Pancreas (tissue), 10 donors: ENCODE results near the gene CD58. TPM values are rescaled to one million over a fixed set of nuclear protein-coding genes. Genes with fewer than 3 reads are reported as not detected.

Experiments used
- ATAC-seq, 4 donors: fragments of 200-7000 bp; cut with Tn5 transposase; one replicate each; pipeline versions ENCODE4 v1.8.0 to v1.9.1; 2020; ENCODE audit warnings: mild to moderate bottlenecking in 4 of 4, moderate library complexity in 4 of 4
- DNase-seq, 6 donors: peaks; one replicate each; pipeline ENCODE4 v3.0.0-alpha.2; 2020
- FAIRE-seq: peaks from 2 replicates; lab custom pipeline; 2012; peaks lifted over from hg19 to GRCh38; lab: Jason Lieb, UNC
- H3K27ac ChIP-seq, 4 donors: fragments of 200-600 bp; sonication (generic); 1 replicate in 3 of 4; 2 replicates in 1 of 4; pipeline versions ENCODE4 v1.5.0 to v1.8.0; 2020
- H3K27me3 ChIP-seq, 4 donors: fragments of 200-600 bp; one replicate each; pipeline ENCODE4 v1.8.0; 2021
- H3K36me3 ChIP-seq, 3 donors: fragments of 200-600 bp; sonication (generic) in 1 of 3; one replicate each; pipeline versions ENCODE4 v1.5.0 to v1.8.0; 2020 to 2021
- H3K4me1 ChIP-seq, 3 donors: fragments of 200-600 bp; one replicate each; pipeline ENCODE4 v1.8.0; 2021
- H3K4me3 ChIP-seq, 4 donors: fragments of 200-600 bp; sonication (generic) in 2 of 4; one replicate each; pipeline versions ENCODE4 v1.5.0 to v1.8.0; 2020 to 2021
- H3K9me3 ChIP-seq, 4 donors: fragments of 200-600 bp; one replicate each; pipeline ENCODE4 v1.8.0; 2021
- WGBS, 2 donors: extraction: QIAGEN DNeasy Blood & Tissue Kit; methylation state at CpG; one replicate each; pipeline ENCODE4 v1.1.7; 2013; 5-methylcytosine and 5-hydroxymethylcytosine counted together
- intact Hi-C, 3 donors: fragments of 100-400 bp; cut with DNase I; formaldehyde crosslinking; loops; one replicate each; pipeline versions ENCODE4 v1.11.1 to v1.14.2; 2022
- polyA plus RNA-seq, 2 donors: library from polyadenylated mRNA; stranded (reverse); fragments of 200-250 nt; gene quantifications; one replicate each; pipeline ENCODE4 v1.2.3, GENCODE V29; 2013
- total RNA-seq, 6 donors: library from RNA; stranded (reverse); fragmentation: NEBNext Ultra II Directional in 4 of 6; extraction: Animal tissue kit (Norgen Biotek cat#: 25700) in 4 of 6; gene quantifications; one replicate each; pipeline versions ENCODE4 v1.2.1 to v1.2.4, GENCODE V29; 2021 to 2023
- TF ChIP-seq, protein P1 (sequence below), 4 donors: fragments of 200-600 bp; sonication (generic) in 3 of 4; IDR thresholded peaks; one replicate each; pipeline versions ENCODE4 v1.5.0 to v1.8.0; 2021; ENCODE audit warnings: antibody characterized with exemption in 4 of 4
- donor health status: healthy with polysubstance abuse.
- donor health status: DM: no; HTN: no; CAD: no; lungs with moderate emphysema.
- donor health status: DM: no; HTN: no; CAD: no.
- donor health status: control.
- donor health status: control.
- donor health status: Bipolar disorder and iron deficiency.
- donor health status: DM: yes; HTN: yes; CAD: no.
- donor health status: DM: no; HTN: no; CAD: no.
- donor health status: DM: no; HTN: no; CAD: no.
- donor health status: DM: yes; HTN: yes; CAD: no.

CD58 gene
- total and polyA plus RNA-seq, 8 donors, result 1.7 to 9.1 (median 4.0) TPM

DNA sequence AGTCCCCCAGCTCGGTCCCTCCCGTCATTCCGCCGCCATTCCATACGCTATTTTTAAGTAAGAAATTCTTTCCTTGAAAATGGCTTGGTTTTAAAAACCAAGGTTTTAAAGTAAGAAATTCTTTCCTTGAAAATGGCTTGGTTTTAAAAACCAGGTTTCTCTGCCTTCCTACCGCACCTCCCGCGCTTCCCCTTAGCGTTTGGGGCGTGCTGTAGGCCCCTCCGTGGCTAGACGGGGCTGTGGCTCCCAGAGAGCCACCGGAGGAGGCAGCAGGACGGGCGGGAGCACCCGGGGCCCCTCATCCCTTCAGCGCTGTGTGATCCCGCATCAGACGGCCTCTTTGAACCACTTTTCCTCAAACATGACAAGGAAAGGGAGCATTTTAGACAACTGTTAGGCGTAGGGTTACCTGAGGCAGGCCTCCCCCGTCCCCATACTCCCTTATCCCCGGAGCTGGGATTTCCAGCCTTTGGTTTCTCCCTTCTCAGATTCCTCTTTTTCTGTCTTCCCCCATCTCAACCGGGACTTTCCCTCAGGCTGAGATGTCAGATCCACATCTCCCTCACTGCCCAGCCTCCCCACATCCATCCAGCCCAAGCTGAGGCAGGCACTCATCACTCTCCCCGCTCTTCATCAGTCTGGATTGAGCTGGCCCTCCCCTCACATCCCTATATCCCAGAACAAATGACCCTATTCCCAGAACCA, 541 bp upstream of the CD58 start:
- Histone ChIP-seq H3K4me3 (peak overlapping the region; percentile 60 to 90 (median 73)), H3K27me3 (peaks cover 0 to 14% (median 3%) of the 10 kb centered on the region in 4 donors), H3K36me3 (no peaks in the 10 kb centered on the region), H3K4me1 (no peaks in the 10 kb centered on the region), H3K9me3 (no peaks in the 10 kb centered on the region), H3K27ac (peak overlapping the region; percentile 86 to 94 (median 92))
- ATAC-seq, result no peak
- DNase-seq, result no peak
- 17 to 18% methylated on average over 24 of the region's 24 CpGs for WGBS, 2 donors
- intact Hi-C loops, result no loop called here
- TF ChIP-seq, protein P1, sequence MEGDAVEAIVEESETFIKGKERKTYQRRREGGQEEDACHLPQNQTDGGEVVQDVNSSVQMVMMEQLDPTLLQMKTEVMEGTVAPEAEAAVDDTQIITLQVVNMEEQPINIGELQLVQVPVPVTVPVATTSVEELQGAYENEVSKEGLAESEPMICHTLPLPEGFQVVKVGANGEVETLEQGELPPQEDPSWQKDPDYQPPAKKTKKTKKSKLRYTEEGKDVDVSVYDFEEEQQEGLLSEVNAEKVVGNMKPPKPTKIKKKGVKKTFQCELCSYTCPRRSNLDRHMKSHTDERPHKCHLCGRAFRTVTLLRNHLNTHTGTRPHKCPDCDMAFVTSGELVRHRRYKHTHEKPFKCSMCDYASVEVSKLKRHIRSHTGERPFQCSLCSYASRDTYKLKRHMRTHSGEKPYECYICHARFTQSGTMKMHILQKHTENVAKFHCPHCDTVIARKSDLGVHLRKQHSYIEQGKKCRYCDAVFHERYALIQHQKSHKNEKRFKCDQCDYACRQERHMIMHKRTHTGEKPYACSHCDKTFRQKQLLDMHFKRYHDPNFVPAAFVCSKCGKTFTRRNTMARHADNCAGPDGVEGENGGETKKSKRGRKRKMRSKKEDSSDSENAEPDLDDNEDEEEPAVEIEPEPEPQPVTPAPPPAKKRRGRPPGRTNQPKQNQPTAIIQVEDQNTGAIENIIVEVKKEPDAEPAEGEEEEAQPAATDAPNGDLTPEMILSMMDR (IDR thresholded peaks at IDR 0.05), result no peak
- no peak for FAIRE-seq

GRCh38 chr1:116569776-116570357, 959 bp downstream of the CD58 start:
- Histone ChIP-seq H3K27ac (peak overlapping the region; percentile 86 to 94 (median 92)), H3K9me3 (no peaks in the 10 kb centered on the region), H3K27me3 (peaks cover 0 to 11% (median 3%) of the 10 kb centered on the region in 4 donors), H3K36me3 (no peaks in the 10 kb centered on the region), H3K4me1 (no peaks in the 10 kb centered on the region), H3K4me3 (peak overlapping the region; percentile 60 to 90 (median 73))
- FAIRE-seq (no peak), DNase-seq (peak in 5 of 6 donors; percentile 33 to 60 (median 47)), ATAC-seq (peak in 3 of 4 donors; percentile 0 to 4 (median 2))
- TF ChIP-seq, protein P1 (IDR thresholded peaks at IDR 0.05), result no peak
- intact Hi-C loops, result no loop called here
- WGBS, 2 donors, result 28 to 30% methylated on average over 22 of the region's 22 CpGs

- H3K27me3 ChIP-seq, result peaks cover 0 to 10% (median 3%) of the 10 kb centered on the region in 4 donors
- H3K4me1 ChIP-seq, result no peaks in the 10 kb centered on the region
- no peaks in the 10 kb centered on the region for H3K9me3 ChIP-seq
- ATAC-seq (no peak), FAIRE-seq (no peak), DNase-seq (no peak)
- intact Hi-C loops, result no loop called here
- no peak overlapping the region for H3K27ac ChIP-seq
- H3K36me3 ChIP-seq, result no peaks in the 10 kb centered on the region
- H3K4me3 ChIP-seq, result no peak overlapping the region
- TF ChIP-seq, protein P1 (IDR thresholded peaks at IDR 0.05), result no peak
These were observed 1.5 kb downstream of the CD58 start for GRCh38 chr1:116569381-116569670.

- intact Hi-C loops, result no loop called here
- Histone ChIP-seq H3K27ac (no peak overlapping the region), H3K9me3 (no peaks in the 10 kb centered on the region), H3K4me3 (no peak overlapping the region), H3K36me3 (no peaks in the 10 kb centered on the region), H3K4me1 (no peaks in the 10 kb centered on the region), H3K27me3 (peaks cover 0 to 6% (median 3%) of the 10 kb centered on the region in 4 donors)
- no peak for FAIRE-seq
- WGBS, 2 donors, result 90 to 95% methylated on average over 2 of the region's 2 CpGs
- ATAC-seq, result no peak
- TF ChIP-seq, protein P1 (IDR thresholded peaks at IDR 0.05), result no peak
- no peak for DNase-seq
These were observed 2.0 kb downstream of the CD58 start for GRCh38 chr1:116568662-116569380.
